ENCODE results near the gene GCSAM. TPM values are rescaled to one million over a fixed set of nuclear protein-coding genes. Genes with fewer than 3 reads are reported as not detected.

The GCSAM gene
- total and polyA plus RNA-seq, 4 donors, result 0.08 to 0.75 (median 0.27) TPM; not detected in 1

DNA sequence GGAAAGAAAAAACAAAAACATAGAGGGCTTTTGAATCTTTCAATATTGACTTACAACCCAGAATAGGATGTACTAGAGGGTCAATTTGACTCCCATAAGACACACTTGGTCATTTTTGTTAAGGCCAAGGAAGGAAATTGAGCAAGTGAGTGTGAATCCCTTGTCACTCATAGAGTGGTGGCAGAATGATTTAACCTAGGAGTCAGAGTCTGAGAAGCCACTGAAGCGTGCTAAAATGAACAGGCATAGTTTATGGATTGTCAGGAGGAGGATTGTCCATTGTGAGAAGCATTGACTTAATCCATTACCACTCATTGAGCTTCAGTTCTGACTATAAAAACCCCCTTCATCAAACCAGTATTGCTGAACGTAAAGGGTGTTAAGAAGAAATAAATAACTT, 8.2 kb upstream of the GCSAM start:
- Histone ChIP-seq H3K4me1 (ENCODE audit: control insufficient read depth in 4 of 4, insufficient read depth in 4 of 4, low read length in 3 of 4) (no peaks in the 10 kb centered on the region), H3K4me3 (ENCODE audit: low read depth in 1 of 3, low read length in 3 of 3) (no peak overlapping the region), H3K27me3 (ENCODE audit: control insufficient read depth in 4 of 4, insufficient read depth in 4 of 4, low read length in 3 of 4) (peaks cover 0 to 5% (median 2%) of the 10 kb centered on the region in 4 donors), H3K27ac (ENCODE audit: low read depth in 1 of 2, low read length in 2 of 2) (no peak overlapping the region), H3K9me3 (ENCODE audit: control insufficient read depth in 4 of 4, low read length in 3 of 4) (peaks cover 0 to 3% (median 1%) of the 10 kb centered on the region in 4 donors), H3K36me3 (ENCODE audit: control insufficient read depth in 4 of 4, insufficient read depth in 3 of 4, low read depth in 1 of 4, low read length in 3 of 4) (no peaks in the 10 kb centered on the region), H3K9ac (ENCODE audit: low read depth in 1 of 2, low read length in 2 of 2) (no peak overlapping the region)
- WGBS, result 85% methylated on average over 2 of the region's 2 CpGs
- no peak for TF ChIP-seq EGR1 (IDR thresholded peaks at IDR 0.05; ENCODE audit: low read depth in 2 of 2)
- DNase-seq (ENCODE audit: low spot score), result no peak

DNA sequence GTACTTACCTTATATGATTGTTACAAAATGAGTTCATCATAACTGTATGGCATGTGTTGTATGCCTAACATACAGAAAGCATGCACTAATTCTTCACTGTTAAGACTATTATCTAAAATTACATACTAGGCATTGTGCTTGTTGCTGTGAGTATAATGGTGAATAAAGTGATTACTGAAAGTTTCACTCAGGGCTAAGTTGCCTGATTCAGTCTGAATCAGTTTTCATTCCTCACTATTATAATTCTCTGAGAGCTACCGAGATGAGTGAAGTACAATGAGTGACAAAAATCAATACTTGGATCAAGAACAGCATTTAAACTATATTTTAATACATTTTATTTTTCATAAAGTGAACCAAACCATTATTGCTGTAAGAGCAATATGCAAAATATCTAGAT, 7.5 kb upstream of the GCSAM start:
- no peak for DNase-seq (ENCODE audit: low spot score)
- Histone ChIP-seq H3K36me3 (ENCODE audit: control insufficient read depth in 4 of 4, insufficient read depth in 3 of 4, low read depth in 1 of 4, low read length in 3 of 4) (no peaks in the 10 kb centered on the region), H3K27me3 (ENCODE audit: control insufficient read depth in 4 of 4, insufficient read depth in 4 of 4, low read length in 3 of 4) (peaks cover 0 to 5% (median 2%) of the 10 kb centered on the region in 4 donors), H3K9ac (ENCODE audit: low read depth in 1 of 2, low read length in 2 of 2) (no peak overlapping the region), H3K9me3 (ENCODE audit: control insufficient read depth in 4 of 4, low read length in 3 of 4) (peaks cover 0 to 3% (median under 1%) of the 10 kb centered on the region in 4 donors), H3K27ac (ENCODE audit: low read depth in 1 of 2, low read length in 2 of 2) (no peak overlapping the region), H3K4me1 (ENCODE audit: control insufficient read depth in 4 of 4, insufficient read depth in 4 of 4, low read length in 3 of 4) (no peaks in the 10 kb centered on the region), H3K4me3 (ENCODE audit: low read depth in 1 of 3, low read length in 3 of 3) (no peak overlapping the region)
- WGBS, result 57% methylated on average over 1 of the region's 1 CpG
- no peak for TF ChIP-seq HNF4G (IDR thresholded peaks at IDR 0.05)
- no peak for TF ChIP-seq FOXA1 (IDR thresholded peaks at IDR 0.05)

DNA sequence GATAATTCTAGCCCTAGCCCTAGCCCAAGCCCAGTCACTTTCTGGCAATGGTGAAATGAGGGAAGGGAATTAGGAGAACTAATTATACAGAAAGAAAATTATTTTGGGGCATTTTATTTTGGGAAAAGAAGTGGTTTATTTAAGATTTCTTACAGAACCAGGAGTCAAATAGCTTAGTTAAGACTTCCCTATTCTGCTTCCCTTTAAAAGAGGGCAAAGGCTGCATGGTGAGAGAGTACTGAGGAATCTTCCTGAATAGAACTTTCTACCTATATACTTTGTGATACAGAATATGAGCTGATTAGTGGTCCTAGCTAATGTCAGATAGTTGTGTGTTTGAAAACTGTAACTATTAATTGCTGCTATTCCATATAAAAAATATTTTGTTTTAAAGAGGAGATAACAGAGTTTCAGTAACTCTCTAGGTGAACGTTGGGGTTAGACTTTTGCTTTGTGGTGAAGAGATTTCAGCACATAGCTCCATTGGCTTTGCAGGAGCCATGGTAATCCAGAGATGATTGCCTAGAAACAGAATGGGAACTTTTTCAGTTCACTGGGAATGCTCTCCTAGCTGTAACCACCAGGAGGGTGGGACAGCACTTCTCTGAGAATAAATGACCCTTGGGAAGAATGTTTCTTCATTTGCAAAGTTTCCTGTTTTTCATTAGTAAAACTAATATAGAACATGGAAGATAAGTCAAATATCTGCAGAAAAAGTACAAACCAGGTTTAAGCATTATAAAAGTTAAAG, 5.3 kb upstream of the GCSAM start:
- DNase-seq (ENCODE audit: low spot score), result no peak
- H3K9me3 ChIP-seq (ENCODE audit: control insufficient read depth in 4 of 4, low read length in 3 of 4), result no peaks in the 10 kb centered on the region
- H3K27ac ChIP-seq (ENCODE audit: low read depth in 1 of 2, low read length in 2 of 2), result no peak overlapping the region
- no peaks in the 10 kb centered on the region for H3K36me3 ChIP-seq (ENCODE audit: control insufficient read depth in 4 of 4, insufficient read depth in 3 of 4, low read depth in 1 of 4, low read length in 3 of 4)
- no peaks in the 10 kb centered on the region for H3K4me1 ChIP-seq (ENCODE audit: control insufficient read depth in 4 of 4, insufficient read depth in 4 of 4, low read length in 3 of 4)
- H3K9ac ChIP-seq (ENCODE audit: low read depth in 1 of 2, low read length in 2 of 2), result no peak overlapping the region
- H3K27me3 ChIP-seq (ENCODE audit: control insufficient read depth in 4 of 4, insufficient read depth in 4 of 4, low read length in 3 of 4), result peaks cover 0 to 5% (median 2%) of the 10 kb centered on the region in 4 donors
- 39% methylated on average over 1 of the region's 1 CpG for WGBS
- TF ChIP-seq FOXA1 (IDR thresholded peaks at IDR 0.05) (no peak), NR2F2 (IDR thresholded peaks at IDR 0.05) (no peak), HNF4A (conservative IDR thresholded peaks at IDR 0.05) (no peak), EGR1 (IDR thresholded peaks at IDR 0.05; ENCODE audit: low read depth in 2 of 2) (no peak), HNF4G (IDR thresholded peaks at IDR 0.05) (no peak), SP1 (IDR thresholded peaks at IDR 0.05) (no peak), YY1 (IDR thresholded peaks at IDR 0.05) (no peak)
- TF ChIP-seq, protein P1, sequence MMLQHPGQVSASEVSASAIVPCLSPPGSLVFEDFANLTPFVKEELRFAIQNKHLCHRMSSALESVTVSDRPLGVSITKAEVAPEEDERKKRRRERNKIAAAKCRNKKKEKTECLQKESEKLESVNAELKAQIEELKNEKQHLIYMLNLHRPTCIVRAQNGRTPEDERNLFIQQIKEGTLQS (IDR thresholded peaks at IDR 0.05), result no peak
- TF ChIP-seq, protein P2, sequence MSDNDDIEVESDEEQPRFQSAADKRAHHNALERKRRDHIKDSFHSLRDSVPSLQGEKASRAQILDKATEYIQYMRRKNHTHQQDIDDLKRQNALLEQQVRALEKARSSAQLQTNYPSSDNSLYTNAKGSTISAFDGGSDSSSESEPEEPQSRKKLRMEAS (IDR thresholded peaks at IDR 0.05), result no peak
- TF ChIP-seq, protein P3, sequence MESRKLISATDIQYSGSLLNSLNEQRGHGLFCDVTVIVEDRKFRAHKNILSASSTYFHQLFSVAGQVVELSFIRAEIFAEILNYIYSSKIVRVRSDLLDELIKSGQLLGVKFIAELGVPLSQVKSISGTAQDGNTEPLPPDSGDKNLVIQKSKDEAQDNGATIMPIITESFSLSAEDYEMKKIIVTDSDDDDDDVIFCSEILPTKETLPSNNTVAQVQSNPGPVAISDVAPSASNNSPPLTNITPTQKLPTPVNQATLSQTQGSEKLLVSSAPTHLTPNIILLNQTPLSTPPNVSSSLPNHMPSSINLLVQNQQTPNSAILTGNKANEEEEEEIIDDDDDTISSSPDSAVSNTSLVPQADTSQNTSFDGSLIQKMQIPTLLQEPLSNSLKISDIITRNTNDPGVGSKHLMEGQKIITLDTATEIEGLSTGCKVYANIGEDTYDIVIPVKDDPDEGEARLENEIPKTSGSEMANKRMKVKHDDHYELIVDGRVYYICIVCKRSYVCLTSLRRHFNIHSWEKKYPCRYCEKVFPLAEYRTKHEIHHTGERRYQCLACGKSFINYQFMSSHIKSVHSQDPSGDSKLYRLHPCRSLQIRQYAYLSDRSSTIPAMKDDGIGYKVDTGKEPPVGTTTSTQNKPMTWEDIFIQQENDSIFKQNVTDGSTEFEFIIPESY (IDR thresholded peaks at IDR 0.05), result no peak
- H3K4me3 ChIP-seq (ENCODE audit: low read depth in 1 of 3, low read length in 3 of 3), result no peak overlapping the region

DNA sequence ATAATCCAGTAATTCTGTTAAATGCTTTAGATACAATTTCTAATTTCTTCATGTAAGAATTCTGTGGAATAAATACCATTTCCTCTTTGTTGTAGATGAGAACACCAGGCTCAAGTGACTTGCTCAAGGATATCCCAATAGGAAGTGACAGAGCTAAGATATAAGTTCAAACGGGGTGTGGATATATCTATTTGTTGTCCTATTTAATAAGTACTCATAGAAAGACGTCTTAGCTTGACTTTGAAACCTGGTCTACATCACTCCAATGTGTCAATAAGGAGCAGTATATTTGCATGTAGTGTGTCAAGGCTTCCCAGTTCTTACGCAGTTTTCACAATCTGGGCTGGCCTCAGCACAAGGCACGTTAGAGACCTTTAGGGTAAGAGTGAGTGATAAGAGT, 4.7 kb upstream of the GCSAM start:
- H3K4me3 ChIP-seq (ENCODE audit: low read depth in 1 of 3, low read length in 3 of 3), result no peak overlapping the region
- WGBS, result 38% methylated on average over 4 of the region's 4 CpGs
- no peaks in the 10 kb centered on the region for H3K9me3 ChIP-seq (ENCODE audit: control insufficient read depth in 4 of 4, low read length in 3 of 4)
- H3K36me3 ChIP-seq (ENCODE audit: control insufficient read depth in 4 of 4, insufficient read depth in 3 of 4, low read depth in 1 of 4, low read length in 3 of 4), result no peaks in the 10 kb centered on the region
- peaks cover 0 to 10% (median 2%) of the 10 kb centered on the region in 4 donors for H3K27me3 ChIP-seq (ENCODE audit: control insufficient read depth in 4 of 4, insufficient read depth in 4 of 4, low read length in 3 of 4)
- H3K9ac ChIP-seq (ENCODE audit: low read depth in 1 of 2, low read length in 2 of 2), result no peak overlapping the region
- H3K4me1 ChIP-seq (ENCODE audit: control insufficient read depth in 4 of 4, insufficient read depth in 4 of 4, low read length in 3 of 4), result no peaks in the 10 kb centered on the region
- no peak overlapping the region for H3K27ac ChIP-seq (ENCODE audit: low read depth in 1 of 2, low read length in 2 of 2)
- DNase-seq (ENCODE audit: low spot score), result no peak
- TF ChIP-seq TAF1 (conservative IDR thresholded peaks at IDR 0.05) (no peak), HNF4A (conservative IDR thresholded peaks at IDR 0.05) (no peak), FOXA1 (IDR thresholded peaks at IDR 0.05) (no peak), SP1 (IDR thresholded peaks at IDR 0.05) (no peak), RXRA (IDR thresholded peaks at IDR 0.05) (no peak), GABPA (IDR thresholded peaks at IDR 0.05 in 1 of 2, conservative IDR thresholded peaks at IDR 0.05 in 1 of 2) (no peak), YY1 (IDR thresholded peaks at IDR 0.05) (no peak), EGR1 (IDR thresholded peaks at IDR 0.05; ENCODE audit: low read depth in 2 of 2) (no peak), JUND (IDR thresholded peaks at IDR 0.05) (no peak)
- TF ChIP-seq, protein P3 (IDR thresholded peaks at IDR 0.05), result no peak
- TF ChIP-seq, protein P2 (IDR thresholded peaks at IDR 0.05), result no peak
- TF ChIP-seq, protein P4, sequence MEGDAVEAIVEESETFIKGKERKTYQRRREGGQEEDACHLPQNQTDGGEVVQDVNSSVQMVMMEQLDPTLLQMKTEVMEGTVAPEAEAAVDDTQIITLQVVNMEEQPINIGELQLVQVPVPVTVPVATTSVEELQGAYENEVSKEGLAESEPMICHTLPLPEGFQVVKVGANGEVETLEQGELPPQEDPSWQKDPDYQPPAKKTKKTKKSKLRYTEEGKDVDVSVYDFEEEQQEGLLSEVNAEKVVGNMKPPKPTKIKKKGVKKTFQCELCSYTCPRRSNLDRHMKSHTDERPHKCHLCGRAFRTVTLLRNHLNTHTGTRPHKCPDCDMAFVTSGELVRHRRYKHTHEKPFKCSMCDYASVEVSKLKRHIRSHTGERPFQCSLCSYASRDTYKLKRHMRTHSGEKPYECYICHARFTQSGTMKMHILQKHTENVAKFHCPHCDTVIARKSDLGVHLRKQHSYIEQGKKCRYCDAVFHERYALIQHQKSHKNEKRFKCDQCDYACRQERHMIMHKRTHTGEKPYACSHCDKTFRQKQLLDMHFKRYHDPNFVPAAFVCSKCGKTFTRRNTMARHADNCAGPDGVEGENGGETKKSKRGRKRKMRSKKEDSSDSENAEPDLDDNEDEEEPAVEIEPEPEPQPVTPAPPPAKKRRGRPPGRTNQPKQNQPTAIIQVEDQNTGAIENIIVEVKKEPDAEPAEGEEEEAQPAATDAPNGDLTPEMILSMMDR (IDR thresholded peaks at IDR 0.05; ENCODE audit: low read depth, low read length, missing input control), result no peak

Data from liver (tissue), 9 donors.